Endodermal cell (in vitro differentiated cells): Measurements from ENCODE around the gene ELAVL3. TPM values are rescaled to one million over a fixed set of nuclear protein-coding genes. Genes with fewer than 3 reads are reported as not detected.

Experiments used
- DNase-seq: peaks from one replicate; pipeline ENCODE4 v3.0.0-alpha.2; 2017
- H3K27ac ChIP-seq: 2 replicates; pipeline ENCODE4 v1.5.1; 2013; ENCODE audit warnings: mild to moderate bottlenecking, low read depth, low read length, moderate library complexity
- H3K27me3 ChIP-seq: 2 replicates; pipeline ENCODE4 v1.6.1; 2013; ENCODE audit warnings: mild to moderate bottlenecking, low read length, moderate library complexity; ENCODE audit not compliant: insufficient read depth, control insufficient read depth, poor library complexity, severe bottlenecking
- H3K36me3 ChIP-seq: 2 replicates; pipeline ENCODE4 v1.7.0; 2013; ENCODE audit warnings: mild to moderate bottlenecking, low read length, moderate library complexity; ENCODE audit not compliant: control insufficient read depth, insufficient read depth
- H3K4me1 ChIP-seq: one replicate; pipeline ENCODE4 v1.7.0; 2013; ENCODE audit warnings: low read length; ENCODE audit not compliant: control insufficient read depth, insufficient read depth
- H3K4me3 ChIP-seq: 2 replicates; pipeline ENCODE4 v1.5.1; 2013; ENCODE audit warnings: mild to moderate bottlenecking, low read length, moderate library complexity
- H3K9ac ChIP-seq: 2 replicates; pipeline ENCODE4 v1.6.1; 2013; ENCODE audit warnings: mild to moderate bottlenecking, low read length, moderate library complexity; ENCODE audit not compliant: poor library complexity, severe bottlenecking; ENCODE audit errors: extremely low read depth
- H3K9me3 ChIP-seq: 2 replicates; pipeline ENCODE4 v1.6.1; 2013; ENCODE audit warnings: mild to moderate bottlenecking, low read length, moderate library complexity; ENCODE audit not compliant: control insufficient read depth
- H3K27ac Mint-ChIP-seq: 2 replicates; pipeline ENCODE4 v1.8.0; 2020; ENCODE audit warnings: mixed read lengths
- H3K27me3 Mint-ChIP-seq: 2 replicates; pipeline ENCODE4 v1.8.0; 2021; ENCODE audit warnings: mild to moderate bottlenecking, mixed read lengths; ENCODE audit not compliant: insufficient read depth
- H3K36me3 Mint-ChIP-seq: 2 replicates; pipeline ENCODE4 v1.8.0; 2020; ENCODE audit warnings: low read depth, mixed read lengths
- H3K4me1 Mint-ChIP-seq: 2 replicates; pipeline ENCODE4 v1.8.0; 2020; ENCODE audit warnings: mixed read lengths
- H3K4me3 Mint-ChIP-seq: 2 replicates; pipeline ENCODE4 v1.8.0; 2020; ENCODE audit warnings: mild to moderate bottlenecking, moderate library complexity, mixed read lengths
- H3K9me3 Mint-ChIP-seq: 2 replicates; pipeline ENCODE4 v1.8.0; 2020; ENCODE audit warnings: mild to moderate bottlenecking, mixed read lengths
- CTCF ChIP-seq: fragments of 200-600 bp; sonication (generic); conservative IDR thresholded peaks from 2 replicates; pipeline ENCODE4 v1.5.0; 2021; ENCODE audit warnings: antibody characterized with exemption, mild to moderate bottlenecking
- WGBS, 2 experiments: methylation state at CpG; one replicate each; pipeline versions ENCODE4 v1.1.5 to v1.1.7; 2013; ENCODE audit warnings: missing lambda C conversion rate in 2 of 2, mixed read lengths in 1 of 2; ENCODE audit not compliant: insufficient coverage in 1 of 2, insufficient read length in 1 of 2; 5-methylcytosine and 5-hydroxymethylcytosine counted together
- total RNA-seq, 2 donors: library from RNA; stranded (reverse); fragmentation: NEBNext Ultra II Directional in 1 of 2; extraction: Animal tissue kit (Norgen Biotek cat#: 25700) in 1 of 2; gene quantifications; 2 replicates in 1 of 2; 3 replicates in 1 of 2; pipeline ENCODE4 v1.2.1, GENCODE V29; 2021

The ELAVL3 gene
- total RNA-seq, 2 donors from 2014 or later = 0.55 TPM; not detected in 1

GRCh38 chr19:11495885-11496284 is 15.0 kb upstream of the ELAVL3 start:
- TF ChIP-seq CTCF = no peak
- H3K4me3 ChIP-seq = no peak overlapping the region
- Mint-ChIP-seq H3K27me3 (no peaks in the 10 kb centered on the region), H3K4me1 (peaks cover under 1% of the 10 kb centered on the region), H3K36me3 (peaks cover 26% of the 10 kb centered on the region), H3K9me3 (no peaks in the 10 kb centered on the region), H3K4me3 (no peak overlapping the region), H3K27ac (no peak overlapping the region)
- no peaks in the 10 kb centered on the region for H3K4me1 ChIP-seq
- H3K36me3 ChIP-seq = no peaks in the 10 kb centered on the region
- no peak overlapping the region for H3K9ac ChIP-seq
- H3K27me3 ChIP-seq = no peaks in the 10 kb centered on the region
- DNase-seq = no peak
- no peaks in the 10 kb centered on the region for H3K9me3 ChIP-seq
- no peak overlapping the region for H3K27ac ChIP-seq
- 94 to 95% methylated on average over 18 to 22 of the region's 22 CpGs for WGBS, 2 experiments

GRCh38 chr19:11495481-11495880 is 14.6 kb upstream of the ELAVL3 start:
- H3K27ac Mint-ChIP-seq = no peak overlapping the region
- H3K4me3 Mint-ChIP-seq = no peak overlapping the region
- Histone ChIP-seq H3K9me3 (no peaks in the 10 kb centered on the region), H3K4me1 (no peaks in the 10 kb centered on the region), H3K9ac (no peak overlapping the region), H3K4me3 (no peak overlapping the region), H3K27me3 (no peaks in the 10 kb centered on the region), H3K36me3 (no peaks in the 10 kb centered on the region), H3K27ac (no peak overlapping the region)
- H3K9me3 Mint-ChIP-seq = no peaks in the 10 kb centered on the region
- DNase-seq = no peak
- no peaks in the 10 kb centered on the region for H3K27me3 Mint-ChIP-seq
- peaks cover 4% of the 10 kb centered on the region for H3K4me1 Mint-ChIP-seq
- 94 to 95% methylated on average over 7 to 10 of the region's 10 CpGs for WGBS, 2 experiments
- no peak for TF ChIP-seq CTCF
- peaks cover 31% of the 10 kb centered on the region for H3K36me3 Mint-ChIP-seq

- Histone ChIP-seq H3K27me3 (no peaks in the 10 kb centered on the region), H3K4me1 (no peaks in the 10 kb centered on the region), H3K9ac (no peak overlapping the region), H3K9me3 (no peaks in the 10 kb centered on the region), H3K36me3 (no peaks in the 10 kb centered on the region), H3K4me3 (no peak overlapping the region), H3K27ac (no peak overlapping the region)
- no peak for TF ChIP-seq CTCF
- H3K4me1 Mint-ChIP-seq = peaks cover 4% of the 10 kb centered on the region
- H3K27ac Mint-ChIP-seq = no peak overlapping the region
- H3K9me3 Mint-ChIP-seq = no peaks in the 10 kb centered on the region
- H3K36me3 Mint-ChIP-seq = peaks cover 32% of the 10 kb centered on the region
- 93 to 96% methylated on average over 7 to 23 of the region's 27 CpGs for WGBS, 2 experiments
- no peak for DNase-seq
- H3K27me3 Mint-ChIP-seq = no peaks in the 10 kb centered on the region
- H3K4me3 Mint-ChIP-seq = no peak overlapping the region
These were observed 13.9 kb upstream of the ELAVL3 start for GRCh38 chr19:11494634-11495285.
